ENCODE results near the gene SUSD6.

Gene SUSD6

GRCh38 chr14:69629225-69630127 is 18.1 kb downstream of the SUSD6 start:
- H3K4me3 ChIP-seq (replicated peaks in 1 of 2; ENCODE audit: low read depth in 2 of 2, low read length in 2 of 2) = no peak overlapping the region
- no peak for TF ChIP-seq CTCF (IDR thresholded peaks at IDR 0.05; ENCODE audit: low read depth, low read length)
- DNase-seq (ENCODE audit: low read depth in 2 of 2) = no peak

- no peak for TF ChIP-seq CTCF (IDR thresholded peaks at IDR 0.05; ENCODE audit: low read depth, low read length)
- no peak overlapping the region for H3K4me3 ChIP-seq (replicated peaks in 1 of 2; ENCODE audit: low read depth in 2 of 2, low read length in 2 of 2)
- DNase-seq (ENCODE audit: low read depth in 2 of 2) = peak in 1 of 2 donors; percentile 40
These were observed 19.0 kb downstream of the SUSD6 start for GRCh38 chr14:69630360-69630759.

GRCh38 chr14:69631509-69631908 is 20.1 kb downstream of the SUSD6 start:
- no peak overlapping the region for H3K4me3 ChIP-seq (replicated peaks in 1 of 2; ENCODE audit: low read depth in 2 of 2, low read length in 2 of 2)
- no peak for TF ChIP-seq CTCF (IDR thresholded peaks at IDR 0.05; ENCODE audit: low read depth, low read length)
- DNase-seq (ENCODE audit: low read depth in 2 of 2) = peak in 1 of 2 donors; percentile 40

GRCh38 chr14:69632164-69632563 is 20.8 kb downstream of the SUSD6 start:
- H3K4me3 ChIP-seq (replicated peaks in 1 of 2; ENCODE audit: low read depth in 2 of 2, low read length in 2 of 2) = no peak overlapping the region
- TF ChIP-seq CTCF (IDR thresholded peaks at IDR 0.05; ENCODE audit: low read depth, low read length) = no peak
- DNase-seq (ENCODE audit: low read depth in 2 of 2) = no peak

GRCh38 chr14:69632593-69633151 is 21.3 kb downstream of the SUSD6 start:
- DNase-seq (ENCODE audit: low read depth in 2 of 2) = no peak
- no peak for TF ChIP-seq CTCF (IDR thresholded peaks at IDR 0.05; ENCODE audit: low read depth, low read length)
- H3K4me3 ChIP-seq (replicated peaks in 1 of 2; ENCODE audit: low read depth in 2 of 2, low read length in 2 of 2) = no peak overlapping the region

- H3K4me3 ChIP-seq (replicated peaks in 1 of 2; ENCODE audit: low read depth in 2 of 2, low read length in 2 of 2) = no peak overlapping the region
- no peak for DNase-seq (ENCODE audit: low read depth in 2 of 2)
- TF ChIP-seq CTCF (IDR thresholded peaks at IDR 0.05; ENCODE audit: low read depth, low read length) = no peak
These were observed 21.8 kb downstream of the SUSD6 start for GRCh38 chr14:69633238-69633637.
